Endothelial cell (in vitro differentiated cells): ENCODE results near the gene NIPAL3. TPM values are rescaled to one million over a fixed set of nuclear protein-coding genes. Genes with fewer than 3 reads are reported as not detected.

Experiments used
- DNase-seq: peaks from one replicate; pipeline ENCODE4 v3.0.0; 2021; ENCODE audit warnings: low spot score
- H3K27ac Mint-ChIP-seq: one replicate; pipeline ENCODE4 v1.8.0; 2021; ENCODE audit warnings: mixed read lengths, inconsistent platforms; ENCODE audit not compliant: unreplicated experiment
- H3K27me3 Mint-ChIP-seq: one replicate; pipeline ENCODE4 v1.8.0; 2021; ENCODE audit warnings: mild to moderate bottlenecking, moderate library complexity, mixed read lengths, inconsistent platforms; ENCODE audit not compliant: unreplicated experiment
- H3K36me3 Mint-ChIP-seq: one replicate; pipeline ENCODE4 v1.8.0; 2021; ENCODE audit warnings: mild to moderate bottlenecking, low read depth, mixed read lengths, inconsistent platforms; ENCODE audit not compliant: unreplicated experiment
- H3K4me1 Mint-ChIP-seq: one replicate; pipeline ENCODE4 v1.8.0; 2021; ENCODE audit warnings: mild to moderate bottlenecking, mixed read lengths, inconsistent platforms; ENCODE audit not compliant: unreplicated experiment
- H3K4me3 Mint-ChIP-seq: one replicate; pipeline ENCODE4 v1.8.0; 2021; ENCODE audit warnings: mild to moderate bottlenecking, mixed read lengths, inconsistent platforms; ENCODE audit not compliant: unreplicated experiment
- H3K9me3 Mint-ChIP-seq: one replicate; pipeline ENCODE4 v1.8.0; 2021; ENCODE audit warnings: mixed read lengths, inconsistent platforms; ENCODE audit not compliant: unreplicated experiment
- total RNA-seq: library from RNA; stranded (reverse); fragmentation: NEBNext Ultra II Directional; extraction: Animal tissue kit (Norgen Biotek cat#: 25700); gene quantifications from one replicate; pipeline ENCODE4 v1.2.1, GENCODE V29; 2021; ENCODE audit not compliant: unreplicated experiment
- TF ChIP-seq, protein P1 (sequence below): fragments of 200-600 bp; sonication (generic); IDR thresholded peaks from one replicate; pipeline ENCODE4 v1.5.0; 2021; ENCODE audit warnings: antibody characterized with exemption; ENCODE audit not compliant: unreplicated experiment

The NIPAL3 gene
- total RNA-seq, 1 donor from 2014 or later = 9.4 TPM

DNA sequence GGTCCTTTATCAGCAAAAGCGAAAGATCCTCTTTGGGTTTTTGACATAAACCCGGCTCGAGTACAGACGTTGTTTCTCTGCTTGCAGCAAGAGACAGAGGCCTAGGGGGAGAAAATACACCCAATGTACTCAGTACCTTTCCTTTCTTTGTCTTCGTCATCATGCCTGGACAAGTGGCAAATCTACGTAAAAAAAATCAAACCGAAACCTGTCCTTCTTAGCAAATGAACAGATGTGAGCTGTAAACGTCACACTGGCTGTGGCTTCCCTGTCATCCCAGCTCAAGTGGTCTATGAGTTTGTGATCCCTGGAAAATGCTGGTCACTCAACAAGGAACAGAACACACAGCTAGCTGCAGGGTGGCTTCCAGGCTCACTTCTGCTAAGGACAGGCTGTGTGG, 41.9 kb upstream of the NIPAL3 start:
- TF ChIP-seq, protein P1, sequence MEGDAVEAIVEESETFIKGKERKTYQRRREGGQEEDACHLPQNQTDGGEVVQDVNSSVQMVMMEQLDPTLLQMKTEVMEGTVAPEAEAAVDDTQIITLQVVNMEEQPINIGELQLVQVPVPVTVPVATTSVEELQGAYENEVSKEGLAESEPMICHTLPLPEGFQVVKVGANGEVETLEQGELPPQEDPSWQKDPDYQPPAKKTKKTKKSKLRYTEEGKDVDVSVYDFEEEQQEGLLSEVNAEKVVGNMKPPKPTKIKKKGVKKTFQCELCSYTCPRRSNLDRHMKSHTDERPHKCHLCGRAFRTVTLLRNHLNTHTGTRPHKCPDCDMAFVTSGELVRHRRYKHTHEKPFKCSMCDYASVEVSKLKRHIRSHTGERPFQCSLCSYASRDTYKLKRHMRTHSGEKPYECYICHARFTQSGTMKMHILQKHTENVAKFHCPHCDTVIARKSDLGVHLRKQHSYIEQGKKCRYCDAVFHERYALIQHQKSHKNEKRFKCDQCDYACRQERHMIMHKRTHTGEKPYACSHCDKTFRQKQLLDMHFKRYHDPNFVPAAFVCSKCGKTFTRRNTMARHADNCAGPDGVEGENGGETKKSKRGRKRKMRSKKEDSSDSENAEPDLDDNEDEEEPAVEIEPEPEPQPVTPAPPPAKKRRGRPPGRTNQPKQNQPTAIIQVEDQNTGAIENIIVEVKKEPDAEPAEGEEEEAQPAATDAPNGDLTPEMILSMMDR = no peak
- Mint-ChIP-seq H3K9me3 (no peaks in the 10 kb centered on the region), H3K36me3 (peaks cover under 1% of the 10 kb centered on the region), H3K27me3 (no peaks in the 10 kb centered on the region), H3K4me3 (no peak overlapping the region), H3K4me1 (peaks cover 3% of the 10 kb centered on the region), H3K27ac (no peak overlapping the region)
- DNase-seq = no peak

DNA sequence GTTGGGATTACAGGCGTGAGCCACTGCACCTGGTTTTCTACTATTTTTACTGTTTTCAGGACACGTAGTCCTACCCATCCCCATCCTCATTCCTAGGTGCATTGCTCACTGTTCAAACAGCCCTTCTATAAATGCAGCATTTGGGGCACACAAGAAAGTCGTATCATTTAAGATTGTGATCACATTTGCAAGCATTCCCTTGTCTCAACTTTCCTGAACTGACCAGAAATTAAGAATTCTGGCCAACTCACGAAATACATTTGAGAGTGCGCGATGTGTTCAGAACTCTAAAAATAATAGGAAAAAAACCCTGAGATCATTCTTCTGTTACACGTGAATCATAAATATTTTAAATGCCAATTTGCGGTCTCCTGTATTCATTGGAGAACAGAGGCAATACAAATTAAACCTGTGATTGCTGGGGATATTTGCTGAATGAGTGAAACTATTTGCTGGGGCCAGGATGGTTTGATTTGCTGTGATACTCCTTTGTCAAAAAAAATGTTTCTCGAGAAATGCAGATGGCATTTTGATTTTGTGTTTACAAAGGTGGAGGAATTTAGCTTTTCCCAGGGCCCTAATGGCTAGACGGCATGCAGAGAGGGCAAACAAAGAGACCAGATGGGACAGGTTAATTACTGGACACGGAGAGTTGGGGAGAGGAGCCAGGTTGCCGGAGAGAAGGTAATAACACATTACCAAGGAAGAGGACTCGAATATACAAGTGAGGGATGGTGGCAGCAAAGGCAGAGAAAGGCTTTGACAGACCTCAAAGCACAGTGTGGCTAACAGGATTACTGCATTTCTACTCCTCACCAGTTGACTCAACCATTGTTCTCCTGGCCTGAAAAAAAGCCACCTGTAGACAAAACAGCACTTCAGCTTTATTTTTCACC, 40.5 kb upstream of the NIPAL3 start:
- H3K4me3 Mint-ChIP-seq = no peak overlapping the region
- no peaks in the 10 kb centered on the region for H3K27me3 Mint-ChIP-seq
- H3K27ac Mint-ChIP-seq = no peak overlapping the region
- peaks cover 3% of the 10 kb centered on the region for H3K4me1 Mint-ChIP-seq
- peaks cover 3% of the 10 kb centered on the region for H3K36me3 Mint-ChIP-seq
- TF ChIP-seq, protein P1 = no peak
- H3K9me3 Mint-ChIP-seq = no peaks in the 10 kb centered on the region
- no peak for DNase-seq

DNA sequence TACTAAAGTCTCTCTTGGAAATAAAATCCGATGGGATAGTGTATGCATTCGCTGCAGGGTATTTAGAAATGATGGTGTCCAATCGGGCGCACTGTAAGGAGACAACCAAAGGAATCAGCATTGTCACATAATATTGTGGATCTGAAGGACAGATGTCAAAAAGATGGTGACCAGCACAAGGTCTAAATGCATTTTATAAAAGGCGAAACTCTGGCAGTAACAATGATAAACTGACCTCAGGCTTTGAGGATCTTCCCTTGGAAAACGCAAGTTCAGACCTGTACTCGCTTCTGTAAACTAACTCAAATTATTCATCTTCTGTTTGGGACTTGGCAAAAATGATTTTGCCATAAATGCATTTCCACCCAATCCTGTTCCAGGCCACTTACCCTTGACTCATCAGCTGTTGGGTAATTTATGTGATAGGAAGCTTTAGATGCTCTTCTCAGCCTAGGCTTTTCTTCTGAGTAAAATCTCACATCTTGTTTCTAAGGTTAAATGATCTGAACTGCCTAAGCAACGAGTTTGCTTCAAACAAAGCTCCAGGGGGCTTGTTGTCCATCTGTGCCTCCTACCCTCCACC, 35.8 kb upstream of the NIPAL3 start:
- peaks cover 3% of the 10 kb centered on the region for H3K36me3 Mint-ChIP-seq
- H3K27me3 Mint-ChIP-seq = no peaks in the 10 kb centered on the region
- H3K9me3 Mint-ChIP-seq = no peaks in the 10 kb centered on the region
- no peak overlapping the region for H3K4me3 Mint-ChIP-seq
- TF ChIP-seq, protein P1 = no peak
- no peaks in the 10 kb centered on the region for H3K4me1 Mint-ChIP-seq
- H3K27ac Mint-ChIP-seq = no peak overlapping the region
- DNase-seq = no peak

DNA sequence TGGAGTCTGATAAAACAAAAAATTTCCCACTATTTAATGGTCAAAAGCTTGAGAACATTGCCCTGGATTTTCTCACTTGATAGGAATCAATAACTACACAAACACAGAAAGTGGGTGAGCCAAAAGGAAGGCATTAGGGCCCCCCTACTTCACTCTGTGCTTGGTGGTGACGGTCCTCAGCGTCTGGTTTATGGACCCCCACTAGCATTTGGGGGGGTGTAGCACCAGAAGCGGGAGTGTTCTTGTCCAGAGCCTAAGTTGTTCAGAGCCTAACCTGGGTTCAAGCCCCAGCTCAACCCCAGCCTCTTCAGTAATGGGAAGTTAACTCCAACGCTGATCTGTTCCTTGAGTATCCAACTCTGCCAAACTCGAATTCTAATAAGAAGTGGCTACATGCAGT, 35.1 kb upstream of the NIPAL3 start:
- Mint-ChIP-seq H3K36me3 (peaks cover 3% of the 10 kb centered on the region), H3K4me1 (no peaks in the 10 kb centered on the region), H3K9me3 (no peaks in the 10 kb centered on the region), H3K27me3 (no peaks in the 10 kb centered on the region), H3K27ac (no peak overlapping the region), H3K4me3 (no peak overlapping the region)
- no peak for DNase-seq
- TF ChIP-seq, protein P1 = no peak

DNA sequence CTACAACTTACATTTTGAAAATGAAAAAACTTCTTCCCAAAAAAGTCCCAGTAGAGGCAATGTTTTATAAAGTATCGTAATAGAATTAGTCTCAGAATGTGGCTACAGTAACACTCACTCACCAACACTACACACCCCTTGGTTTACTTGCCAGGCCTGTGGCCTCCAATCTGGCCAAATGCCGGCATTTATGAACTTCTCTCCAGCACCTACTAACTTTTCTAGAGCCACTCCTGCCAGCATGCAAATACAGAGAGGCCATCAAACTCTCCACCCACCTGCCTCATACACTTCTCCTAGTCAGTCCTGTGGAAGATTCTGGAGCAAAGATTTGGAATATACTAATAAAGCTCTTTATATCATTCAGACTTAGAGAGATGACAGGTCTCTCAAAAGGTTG, 34.3 kb upstream of the NIPAL3 start:
- Mint-ChIP-seq H3K9me3 (no peaks in the 10 kb centered on the region), H3K27me3 (no peaks in the 10 kb centered on the region), H3K4me1 (no peaks in the 10 kb centered on the region), H3K4me3 (no peak overlapping the region), H3K27ac (no peak overlapping the region), H3K36me3 (peaks cover 3% of the 10 kb centered on the region)
- TF ChIP-seq, protein P1 = no peak
- DNase-seq = no peak
